Measurements from ENCODE around the gene LMO2.

DNA sequence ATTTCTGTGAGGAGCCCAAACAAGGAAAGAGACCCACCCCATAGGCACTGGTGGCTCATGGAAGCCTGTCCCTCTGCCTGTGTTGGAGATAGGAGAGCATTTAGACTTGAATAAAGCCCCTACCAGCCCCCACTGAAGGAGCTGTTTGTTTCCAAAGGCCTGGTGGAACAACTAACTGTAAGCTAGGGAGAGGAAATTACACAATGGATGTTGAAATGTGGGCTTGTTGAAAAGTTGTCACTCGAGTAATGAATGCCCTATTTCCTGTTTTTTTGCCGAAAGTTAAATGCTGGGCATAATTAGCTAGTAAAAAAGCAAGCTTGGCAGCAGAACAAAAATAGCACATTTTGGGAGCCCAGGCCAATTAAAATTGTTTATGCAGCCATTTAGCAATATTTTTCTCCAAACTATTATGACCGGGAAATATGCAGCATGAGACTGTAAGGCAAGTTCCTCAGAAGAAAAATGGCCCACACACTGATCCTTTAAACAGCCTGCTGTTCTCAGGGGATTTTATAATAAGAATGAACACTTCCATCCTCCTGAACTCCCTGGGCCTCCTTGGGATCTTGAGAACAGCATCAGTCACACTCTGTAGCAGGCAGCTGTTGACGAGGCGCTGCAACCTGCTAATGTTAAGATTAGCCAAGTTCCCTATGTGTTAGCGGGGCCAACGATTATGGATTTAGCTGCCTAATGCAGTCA lies 38.6 kb upstream of the LMO2 start:
- TF ChIP-seq, protein P1, sequence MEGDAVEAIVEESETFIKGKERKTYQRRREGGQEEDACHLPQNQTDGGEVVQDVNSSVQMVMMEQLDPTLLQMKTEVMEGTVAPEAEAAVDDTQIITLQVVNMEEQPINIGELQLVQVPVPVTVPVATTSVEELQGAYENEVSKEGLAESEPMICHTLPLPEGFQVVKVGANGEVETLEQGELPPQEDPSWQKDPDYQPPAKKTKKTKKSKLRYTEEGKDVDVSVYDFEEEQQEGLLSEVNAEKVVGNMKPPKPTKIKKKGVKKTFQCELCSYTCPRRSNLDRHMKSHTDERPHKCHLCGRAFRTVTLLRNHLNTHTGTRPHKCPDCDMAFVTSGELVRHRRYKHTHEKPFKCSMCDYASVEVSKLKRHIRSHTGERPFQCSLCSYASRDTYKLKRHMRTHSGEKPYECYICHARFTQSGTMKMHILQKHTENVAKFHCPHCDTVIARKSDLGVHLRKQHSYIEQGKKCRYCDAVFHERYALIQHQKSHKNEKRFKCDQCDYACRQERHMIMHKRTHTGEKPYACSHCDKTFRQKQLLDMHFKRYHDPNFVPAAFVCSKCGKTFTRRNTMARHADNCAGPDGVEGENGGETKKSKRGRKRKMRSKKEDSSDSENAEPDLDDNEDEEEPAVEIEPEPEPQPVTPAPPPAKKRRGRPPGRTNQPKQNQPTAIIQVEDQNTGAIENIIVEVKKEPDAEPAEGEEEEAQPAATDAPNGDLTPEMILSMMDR (IDR thresholded peaks at IDR 0.05) = no peak
- TF ChIP-seq POLR2AphosphoS5 (IDR thresholded peaks at IDR 0.05) = peak in 2 of 3 donors; percentile 33 to 54
